Smooth muscle cell (in vitro differentiated cells): ENCODE measurements around the gene EMILIN2. TPM values are rescaled to one million over a fixed set of nuclear protein-coding genes. Genes with fewer than 3 reads are reported as not detected.
"Not testable (repeated sequence)": the region's sequence is repeated elsewhere in the genome, so short reads cannot be mapped to it uniquely, and the experiment has no call there.

Source experiments
- DNase-seq: peaks from one replicate; lab custom pipeline; 2025; ENCODE audit not compliant: unreplicated experiment; lab: John Stamatoyannopoulos, UW
- H2AFZ ChIP-seq: fragments of 200-600 bp; sonication (generic); 2 replicates; pipeline ENCODE4 v1.6.0; 2016; ENCODE audit warnings: antibody characterized with exemption, low read depth, mild to moderate bottlenecking
- H3F3A ChIP-seq: fragments of 200-600 bp; sonication (generic); 2 replicates; pipeline ENCODE4 v1.6.0; 2017; ENCODE audit warnings: antibody characterized with exemption, low read depth
- H3K27ac ChIP-seq: fragments of 200-600 bp; sonication (generic); 2 replicates; pipeline ENCODE4 v1.5.1; 2016; ENCODE audit warnings: low read depth, mild to moderate bottlenecking
- H3K27me3 ChIP-seq: fragments of 200-600 bp; sonication (generic); 2 replicates; pipeline ENCODE4 v1.6.1; 2016; ENCODE audit warnings: low read depth, mild to moderate bottlenecking
- H3K36me3 ChIP-seq: fragments of 200-600 bp; sonication (generic); 2 replicates; pipeline ENCODE4 v1.5.1; 2016; ENCODE audit warnings: low read depth
- H3K4me1 ChIP-seq: fragments of 200-600 bp; sonication (generic); 2 replicates; pipeline ENCODE4 v1.5.1; 2016; ENCODE audit warnings: low read depth
- H3K4me2 ChIP-seq: fragments of 200-600 bp; sonication (generic); 2 replicates; pipeline ENCODE4 v1.6.0; 2016; ENCODE audit warnings: mild to moderate bottlenecking
- H3K4me3 ChIP-seq: fragments of 200-600 bp; sonication (generic); 2 replicates; pipeline ENCODE4 v1.5.1; 2016; ENCODE audit warnings: mild to moderate bottlenecking
- H3K79me2 ChIP-seq: fragments of 200-600 bp; sonication (generic); 2 replicates; pipeline ENCODE4 v1.6.0; 2016; ENCODE audit warnings: low read depth, mild to moderate bottlenecking
- H3K9ac ChIP-seq: fragments of 200-600 bp; sonication (generic); 2 replicates; pipeline ENCODE4 v1.6.0; 2016; ENCODE audit warnings: low read depth
- H3K9me3 ChIP-seq: fragments of 200-600 bp; sonication (generic); replicated peaks from 2 replicates; pipeline ENCODE4 v1.5.1; 2016; ENCODE audit warnings: low read depth
- H4K20me1 ChIP-seq: fragments of 200-600 bp; sonication (generic); 2 replicates; pipeline ENCODE4 v1.6.0; 2016; ENCODE audit warnings: low read depth
- CTCF ChIP-seq: fragments of 200-600 bp; sonication (generic); IDR thresholded peaks from 2 replicates; pipeline ENCODE4 v1.5.1; 2017; ENCODE audit warnings: borderline replicate concordance, mild to moderate bottlenecking, antibody characterized with exemption; ENCODE audit not compliant: insufficient read depth, poor library complexity, severe bottlenecking
- WGBS: methylation state at CpG from one replicate; pipeline ENCODE4 v1.1.7; 2016; ENCODE audit warnings: low lambda C conversion rate; 5-methylcytosine and 5-hydroxymethylcytosine counted together
- polyA plus RNA-seq: library from polyadenylated mRNA; unstranded; fragments of >200 nt; fragmentation: Nextera tagmentation; extraction: Ambion mirVana; gene quantifications from 2 replicates; pipeline ENCODE4 v1.2.1, GENCODE V29; 2016
- total RNA-seq: library from RNA; depleted of rRNA; stranded (reverse); fragments of >200 nt; gene quantifications from 2 replicates; pipeline ENCODE4 v1.2.3, GENCODE V29; 2014

Gene EMILIN2
- total and polyA plus RNA-seq, 2 experiments from 2014 or later: 6.5 to 22.9 TPM

GRCh38 chr18:2913398-2914005 is 66.7 kb downstream of the EMILIN2 start:
- Histone ChIP-seq H3K4me1 (no peaks in the 10 kb centered on the region), H4K20me1 (peaks cover 8% of the 10 kb centered on the region), H3K79me2 (no peaks in the 10 kb centered on the region), H3K9ac (no peak overlapping the region), H3K4me3 (no peak overlapping the region), H3K27ac (no peak overlapping the region), H3K4me2 (no peak overlapping the region), H3K9me3 (no peaks in the 10 kb centered on the region), H3K27me3 (no peaks in the 10 kb centered on the region), H3K36me3 (no peaks in the 10 kb centered on the region), H2AFZ (no peak overlapping the region), H3F3A (no peaks in the 10 kb centered on the region)
- DNase-seq: no peak
- no peak for TF ChIP-seq CTCF
- WGBS: 95% methylated on average over 17 of the region's 17 CpGs

GRCh38 chr18:2914185-2914880 is 67.5 kb downstream of the EMILIN2 start:
- Histone ChIP-seq H3K27me3 (no peaks in the 10 kb centered on the region), H2AFZ (no peak overlapping the region), H3K36me3 (no peaks in the 10 kb centered on the region), H4K20me1 (peaks cover 6% of the 10 kb centered on the region), H3K4me3 (no peak overlapping the region), H3F3A (no peaks in the 10 kb centered on the region), H3K4me2 (no peak overlapping the region), H3K9ac (no peak overlapping the region), H3K79me2 (no peaks in the 10 kb centered on the region), H3K27ac (no peak overlapping the region), H3K4me1 (no peaks in the 10 kb centered on the region), H3K9me3 (no peaks in the 10 kb centered on the region)
- 93% methylated on average over 17 of the region's 17 CpGs for WGBS
- no peak for DNase-seq
- no peak for TF ChIP-seq CTCF

GRCh38 chr18:2914881-2915240 is 68.1 kb downstream of the EMILIN2 start:
- TF ChIP-seq CTCF: no peak
- no peaks in the 10 kb centered on the region for H3K9me3 ChIP-seq
- no peaks in the 10 kb centered on the region for H3K27me3 ChIP-seq
- peaks cover 6% of the 10 kb centered on the region for H4K20me1 ChIP-seq
- H3K4me1 ChIP-seq: no peaks in the 10 kb centered on the region
- no peak for DNase-seq
- no peaks in the 10 kb centered on the region for H3K79me2 ChIP-seq
- WGBS: 98% methylated on average over 11 of the region's 11 CpGs
- H2AFZ ChIP-seq: no peak overlapping the region
- H3K4me3 ChIP-seq: no peak overlapping the region
- no peaks in the 10 kb centered on the region for H3F3A ChIP-seq
- no peak overlapping the region for H3K27ac ChIP-seq
- no peak overlapping the region for H3K4me2 ChIP-seq
- H3K9ac ChIP-seq: no peak overlapping the region
- no peaks in the 10 kb centered on the region for H3K36me3 ChIP-seq

- H3K4me2 ChIP-seq, H3K9me3 ChIP-seq, H3K27ac ChIP-seq, H3K9ac ChIP-seq, H2AFZ ChIP-seq, H3K79me2 ChIP-seq, DNase-seq, H3F3A ChIP-seq, H3K4me1 ChIP-seq, H4K20me1 ChIP-seq, H3K36me3 ChIP-seq, H3K4me3 ChIP-seq, H3K27me3 ChIP-seq: not testable (repeated sequence)
- WGBS: 95% methylated on average over 16 of the region's 16 CpGs
Measured at GRCh38 chr18:2915486-2915885, 68.7 kb downstream of the EMILIN2 start.
